CD4-positive, alpha-beta T cell treated with Interleukin-12 subunit alpha and Interleukin-12 subunit beta, for 1 hour (primary cell): ENCODE results near the gene ISOC1.

Experiments
- DNase-seq: peaks from one replicate; pipeline ENCODE4 v3.0.0-alpha.2; 2020

ISOC1 gene

GRCh38 chr5:129096382-129096991 is 1.9 kb downstream of the ISOC1 start:
- DNase-seq, result no peak

GRCh38 chr5:129097498-129098296 is 3.1 kb downstream of the ISOC1 start:
- no peak for DNase-seq

GRCh38 chr5:129098488-129099183 is 4.1 kb downstream of the ISOC1 start:
- DNase-seq, result no peak

GRCh38 chr5:129099184-129099569 is 4.6 kb downstream of the ISOC1 start:
- no peak for DNase-seq

- DNase-seq, result no peak
Measured at GRCh38 chr5:129101794-129102193, 7.2 kb downstream of the ISOC1 start.

GRCh38 chr5:129103397-129103796 is 8.8 kb downstream of the ISOC1 start:
- DNase-seq, result no peak

DNA sequence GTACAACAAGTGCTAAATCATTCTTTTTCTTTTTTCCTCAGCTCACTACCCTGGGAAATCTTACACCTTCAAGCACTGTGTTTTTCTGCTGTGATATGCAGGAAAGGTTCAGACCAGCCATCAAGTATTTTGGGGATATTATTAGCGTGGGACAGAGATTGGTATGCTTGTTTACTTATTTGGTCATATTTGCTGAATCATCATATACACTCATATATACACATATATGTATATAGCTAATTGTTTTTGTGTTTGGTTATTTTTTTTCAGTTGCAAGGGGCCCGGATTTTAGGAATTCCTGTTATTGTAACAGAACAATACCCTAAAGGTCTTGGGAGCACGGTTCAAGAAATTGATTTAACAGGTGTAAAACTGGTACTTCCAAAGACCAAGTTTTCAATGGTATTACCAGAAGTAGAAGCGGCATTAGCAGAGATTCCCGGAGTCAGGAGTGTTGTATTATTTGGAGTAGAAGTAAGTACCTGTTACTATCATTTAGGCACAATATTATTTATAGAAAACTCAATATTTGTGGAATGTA is 10.4 kb downstream of the ISOC1 start:
- no peak for DNase-seq

GRCh38 chr5:129107637-129108036 is 13.1 kb downstream of the ISOC1 start:
- DNase-seq, result no peak

GRCh38 chr5:129110742-129111141 is 16.2 kb downstream of the ISOC1 start:
- no peak for DNase-seq

DNA sequence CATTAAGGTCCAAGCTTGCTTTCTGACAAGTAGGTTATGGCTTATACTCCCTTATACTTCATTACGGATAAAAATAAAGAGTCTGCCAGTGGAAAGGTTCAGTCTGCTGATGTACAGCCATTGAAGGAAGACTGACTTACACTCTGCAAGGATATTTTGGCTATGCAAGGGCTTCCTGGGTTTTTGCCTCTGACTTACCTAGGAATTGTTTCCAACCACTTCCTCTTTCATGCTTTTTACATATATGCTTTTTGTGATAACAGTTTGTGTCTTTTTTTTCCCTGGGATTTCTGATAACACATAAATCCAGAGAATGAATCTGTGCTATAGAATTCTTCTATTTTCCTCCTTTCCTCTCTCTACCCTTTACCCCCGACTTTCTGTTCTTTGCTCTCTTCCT is 16.8 kb downstream of the ISOC1 start:
- DNase-seq, result no peak

DNA sequence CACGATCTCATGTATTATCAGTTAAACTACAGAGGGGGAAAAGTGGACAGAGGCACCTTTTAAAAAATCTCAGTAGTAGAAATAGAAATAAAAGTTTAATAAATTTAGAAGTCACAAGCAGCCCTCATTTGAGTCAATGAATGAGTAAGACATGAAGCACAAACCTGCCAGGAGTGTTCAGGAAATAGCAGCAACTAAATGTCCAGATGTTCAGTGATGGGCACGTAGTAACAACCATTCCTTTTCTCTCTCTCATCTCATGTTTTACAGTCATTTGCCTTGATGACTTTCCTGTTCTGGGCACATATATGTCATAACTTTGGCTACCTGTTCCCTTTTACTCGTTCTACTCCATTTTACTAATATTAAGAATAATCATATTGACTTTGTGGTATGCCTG is 17.7 kb downstream of the ISOC1 start:
- no peak for DNase-seq

DNA sequence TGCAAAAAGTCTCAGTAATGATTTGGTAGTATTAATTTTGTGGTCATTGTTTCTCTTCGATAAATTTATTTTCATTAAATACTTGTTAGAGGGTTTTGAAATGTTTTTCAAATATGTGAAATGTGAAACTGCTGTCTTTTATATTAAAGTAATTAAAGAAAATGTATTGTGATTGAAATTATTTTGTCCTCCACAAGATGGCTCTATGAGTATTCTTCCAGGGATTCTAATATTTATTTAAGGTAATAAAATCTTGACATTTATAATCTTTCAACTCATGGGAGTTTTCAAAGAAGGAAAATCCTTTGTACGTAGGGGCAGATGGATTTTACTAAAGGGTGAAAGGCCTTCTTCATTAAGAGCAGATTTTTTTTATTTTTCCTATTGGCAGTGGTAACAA is 19.3 kb downstream of the ISOC1 start:
- DNase-seq, result no peak

DNA sequence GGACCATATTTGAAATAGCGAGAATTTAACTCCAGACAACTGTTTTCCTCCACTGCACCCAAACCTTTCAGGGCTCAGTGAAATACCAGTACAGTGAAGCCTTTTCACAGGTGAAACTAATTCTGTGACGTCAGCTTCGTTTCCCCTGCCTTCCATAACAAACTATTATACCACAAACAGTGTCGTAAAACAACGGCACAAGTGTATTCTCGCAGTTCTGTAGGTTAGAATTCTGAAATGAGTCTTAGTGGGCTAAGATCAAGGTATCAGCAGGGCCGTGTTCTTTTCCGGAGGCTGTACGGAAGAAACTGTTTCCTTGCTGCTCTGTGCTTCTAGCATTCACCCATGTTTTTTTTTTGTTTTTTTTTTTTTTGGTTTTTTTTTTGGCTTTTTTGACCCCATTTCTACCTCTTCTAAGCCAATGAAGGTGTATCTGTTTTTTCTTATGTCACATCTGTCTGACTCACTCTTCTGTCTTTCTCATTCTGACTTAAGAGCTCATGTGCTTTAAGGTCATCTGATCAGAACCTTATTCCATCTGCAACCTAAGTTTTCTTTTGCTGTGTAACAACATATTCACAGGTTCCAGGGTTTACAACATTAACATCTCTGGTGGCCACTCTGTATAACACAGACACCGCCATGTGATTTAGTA is 20.1 kb downstream of the ISOC1 start:
- DNase-seq, result peak; percentile 27

DNA sequence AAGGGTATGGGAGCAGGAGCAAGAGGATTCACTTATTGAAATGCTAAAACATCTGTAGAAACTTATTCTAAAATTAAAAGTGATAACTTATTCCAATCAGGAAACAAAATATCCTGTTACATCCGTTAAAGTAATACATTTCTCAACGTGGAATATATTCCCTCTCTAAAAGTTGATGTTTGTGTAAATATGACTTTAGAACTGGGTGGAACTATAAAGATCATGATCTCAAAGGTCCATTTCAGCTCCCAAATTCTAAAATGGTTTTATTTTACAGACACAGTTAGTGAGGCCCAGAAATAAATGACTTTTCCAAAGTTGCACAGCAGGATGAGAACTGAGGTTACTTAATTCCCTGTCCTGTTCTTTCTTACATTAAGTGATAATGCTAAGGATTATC is 21.1 kb downstream of the ISOC1 start:
- no peak for DNase-seq

- no peak for DNase-seq
Measured at GRCh38 chr5:129116797-129117196, 22.2 kb downstream of the ISOC1 start.

- DNase-seq, result no peak
Measured at GRCh38 chr5:129118405-129118804, 23.9 kb downstream of the ISOC1 start.

- DNase-seq, result no peak
Measured at GRCh38 chr5:129118826-129119225, 24.3 kb downstream of the ISOC1 start.

- no peak for DNase-seq
Measured at GRCh38 chr5:129120158-129120581, 25.6 kb downstream of the ISOC1 start.

DNA sequence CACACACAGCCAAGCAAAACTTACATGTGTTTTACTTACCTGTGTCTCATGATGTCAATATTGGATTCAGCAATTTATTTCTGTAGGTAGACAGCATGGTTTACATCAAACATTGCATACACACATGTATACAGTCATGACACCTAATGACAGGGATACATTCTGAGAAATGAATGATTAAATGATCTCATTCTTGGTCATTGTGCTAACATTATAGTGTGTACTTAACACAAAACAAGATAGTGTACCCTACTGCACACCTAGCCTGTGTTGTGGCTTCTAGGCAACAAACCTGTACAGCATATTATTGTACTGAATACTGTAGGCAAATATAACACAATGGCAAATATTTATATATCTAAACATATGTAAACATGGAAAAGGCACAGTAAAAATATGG is 28.0 kb downstream of the ISOC1 start:
- DNase-seq, result no peak

DNA sequence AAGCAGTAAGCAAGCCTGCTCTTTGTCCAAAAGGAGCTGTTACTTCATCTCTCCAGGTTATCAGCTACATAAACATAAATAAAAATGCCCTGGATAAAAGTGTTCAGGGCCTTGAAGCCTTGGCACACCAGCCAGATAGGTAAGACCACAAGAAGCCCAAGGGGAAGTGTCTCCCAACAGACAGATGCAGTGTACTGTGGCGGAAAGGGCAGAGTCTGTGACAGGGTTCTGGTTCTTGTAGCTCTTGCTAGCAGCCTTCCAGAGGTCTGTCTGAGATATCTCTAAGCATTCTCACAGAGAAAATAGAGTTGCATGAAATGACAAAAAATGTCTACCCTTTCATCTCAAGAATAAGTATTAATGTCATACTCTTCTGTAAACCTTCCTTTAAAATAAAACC is 30.1 kb downstream of the ISOC1 start:
- no peak for DNase-seq

DNA sequence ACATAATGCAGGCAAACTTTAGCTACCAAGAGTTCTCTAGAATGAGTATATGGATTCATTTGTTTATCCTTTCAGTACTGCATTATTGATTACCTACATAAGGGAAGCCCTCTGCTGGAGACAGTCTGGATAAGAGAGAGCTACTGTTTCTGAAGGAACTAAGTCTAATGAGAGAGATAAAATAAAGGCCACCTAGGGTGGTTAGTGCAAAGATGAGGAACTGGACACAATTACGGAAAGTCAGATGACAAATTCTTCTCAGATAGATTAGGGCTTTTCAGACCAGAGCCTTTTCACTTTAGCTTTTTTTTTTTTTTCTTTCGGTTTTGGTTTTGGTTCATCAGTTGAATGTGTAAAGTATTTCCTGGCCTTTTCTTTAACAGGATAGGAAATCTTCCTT is 31.3 kb downstream of the ISOC1 start:
- DNase-seq, result peak; percentile 10

- no peak for DNase-seq
Measured at GRCh38 chr5:129133553-129133952, 39.0 kb downstream of the ISOC1 start.

DNA sequence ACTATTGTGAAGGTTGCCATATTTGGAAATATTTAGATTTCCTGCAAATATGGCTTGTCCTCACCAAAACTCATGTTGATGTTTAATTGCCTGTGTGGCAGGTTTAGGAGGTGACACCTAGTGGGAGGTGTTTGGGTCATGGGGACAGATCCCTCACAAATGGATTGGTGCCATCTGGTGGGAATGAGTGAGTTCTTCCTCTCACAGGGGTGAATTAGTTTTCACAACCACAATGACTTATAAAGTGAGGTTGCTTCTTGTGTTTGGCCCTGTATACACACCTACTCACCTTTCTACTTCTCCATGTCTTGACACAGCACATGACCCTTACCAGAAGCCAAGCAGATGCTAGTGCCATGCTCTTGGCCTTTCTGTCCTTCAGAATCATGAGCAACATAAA is 41.1 kb downstream of the ISOC1 start:
- peak; percentile 20 for DNase-seq
